Stimulated activated CD8-positive, alpha-beta memory T cell treated with anti-CD3 and anti-CD28 coated beads, Interleukin-7, amount 100 ng/mL, for 24 hours (primary cell): ENCODE measurements around the gene PSMG3.
A peak's percentile ranks its signal among the peaks of the same experiment; 100 is the strongest.

Source experiments
- DNase-seq: peaks from one replicate; pipeline ENCODE4 v3.0.0-alpha.2; 2020; ENCODE audit warnings: low read depth

Gene PSMG3

GRCh38 chr7:1569833-1570632 lies at the start of gene PSMG3:
Gene PSMG3, minus strand, starts transcription at chr7:1570032. Its CDS starts 693 bp downstream, at chr7:1569339.
- DNase-seq = peak; percentile 79

GRCh38 chr7:1618475-1618874 lies 48.6 kb upstream of the PSMG3 start:
- DNase-seq = no peak

- no peak for DNase-seq
Observed at GRCh38 chr7:1617957-1618356, 48.1 kb upstream of the PSMG3 start.

- no peak for DNase-seq
Observed at GRCh38 chr7:1616741-1617140, 46.9 kb upstream of the PSMG3 start.

GRCh38 chr7:1611708-1612241 lies 41.9 kb upstream of the PSMG3 start:
- no peak for DNase-seq

- DNase-seq = no peak
Observed at GRCh38 chr7:1610678-1611302, 41.0 kb upstream of the PSMG3 start.

- DNase-seq = no peak
Observed at GRCh38 chr7:1610013-1610677, 40.3 kb upstream of the PSMG3 start.

GRCh38 chr7:1609023-1609422 lies 39.2 kb upstream of the PSMG3 start:
- DNase-seq = no peak

- no peak for DNase-seq
Observed at GRCh38 chr7:1608318-1608717, 38.5 kb upstream of the PSMG3 start.

- DNase-seq = no peak
Observed at GRCh38 chr7:1607696-1608095, 37.9 kb upstream of the PSMG3 start.

GRCh38 chr7:1607001-1607400 lies 37.2 kb upstream of the PSMG3 start:
- DNase-seq = no peak

- no peak for DNase-seq
Observed at GRCh38 chr7:1604383-1604782, 34.6 kb upstream of the PSMG3 start.

- DNase-seq = no peak
Observed at GRCh38 chr7:1603346-1604225, 33.8 kb upstream of the PSMG3 start.

GRCh38 chr7:1602386-1602785 lies 32.6 kb upstream of the PSMG3 start:
- DNase-seq = no peak

- DNase-seq = no peak
Observed at GRCh38 chr7:1601956-1602355, 32.1 kb upstream of the PSMG3 start.

GRCh38 chr7:1599640-1600395 lies 30.0 kb upstream of the PSMG3 start:
- no peak for DNase-seq

- DNase-seq = no peak
Observed at GRCh38 chr7:1598961-1599639, 29.3 kb upstream of the PSMG3 start.

- DNase-seq = no peak
Observed at GRCh38 chr7:1598286-1598685, 28.5 kb upstream of the PSMG3 start.

GRCh38 chr7:1597791-1598190 lies 28.0 kb upstream of the PSMG3 start:
- no peak for DNase-seq

- DNase-seq = no peak
Observed at GRCh38 chr7:1597066-1597760, 27.4 kb upstream of the PSMG3 start.
